ENCODE data around the gene PCNA. TPM values are rescaled to one million over a fixed set of nuclear protein-coding genes. Genes with fewer than 3 reads are reported as not detected.

The PCNA gene
- total and polyA plus RNA-seq, 10 of the 15 experiments (the other 5 are each of a cell fraction or from before 2014, with no cell fraction given): 389 to 694 (median 540) TPM

DNA sequence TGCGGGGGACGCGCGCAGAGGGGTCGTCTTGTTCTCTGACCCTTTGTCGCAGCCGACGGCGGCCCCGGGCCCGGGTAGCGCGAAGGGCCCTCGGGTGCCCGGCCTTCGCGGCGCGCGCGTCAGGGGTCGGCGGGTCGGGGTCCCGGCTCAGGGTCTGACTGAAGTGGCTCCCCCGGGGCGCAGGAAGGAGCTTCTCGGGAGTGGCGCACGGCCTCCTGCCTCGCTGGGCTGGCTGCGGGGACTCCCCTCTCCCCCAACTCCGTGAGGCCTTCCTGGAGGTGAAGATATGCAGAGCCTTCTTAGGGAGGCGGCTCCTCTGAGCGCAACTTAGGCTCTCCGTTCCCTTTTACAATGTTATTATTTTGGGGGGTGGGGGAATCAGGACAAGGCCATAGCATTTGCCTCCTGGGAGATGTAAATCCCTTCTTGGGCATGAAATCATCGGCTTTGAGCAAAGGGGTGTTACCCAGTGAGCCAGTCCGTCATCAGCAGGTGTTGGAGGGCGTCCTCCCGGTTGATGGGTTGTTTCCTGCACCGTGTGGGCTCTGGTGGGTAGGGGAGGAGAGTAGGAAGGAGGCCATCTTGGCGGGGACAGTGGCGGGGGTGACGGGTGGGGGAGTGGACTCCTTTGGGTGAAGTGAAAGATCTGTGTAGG lies 7.6 kb upstream of the PCNA start (continued):
- no peak for TF ChIP-seq POU2F2 (IDR thresholded peaks at IDR 0.05; ENCODE audit: borderline replicate concordance, low read depth, low read length)
- TF ChIP-seq SMAD1 (IDR thresholded peaks at IDR 0.05; ENCODE audit: low read depth, partially characterized antibody): no peak
- TF ChIP-seq ZNF274 (IDR thresholded peaks at IDR 0.05; ENCODE audit: insufficient read depth, insufficient read length): no peak
- TF ChIP-seq, protein P1, sequence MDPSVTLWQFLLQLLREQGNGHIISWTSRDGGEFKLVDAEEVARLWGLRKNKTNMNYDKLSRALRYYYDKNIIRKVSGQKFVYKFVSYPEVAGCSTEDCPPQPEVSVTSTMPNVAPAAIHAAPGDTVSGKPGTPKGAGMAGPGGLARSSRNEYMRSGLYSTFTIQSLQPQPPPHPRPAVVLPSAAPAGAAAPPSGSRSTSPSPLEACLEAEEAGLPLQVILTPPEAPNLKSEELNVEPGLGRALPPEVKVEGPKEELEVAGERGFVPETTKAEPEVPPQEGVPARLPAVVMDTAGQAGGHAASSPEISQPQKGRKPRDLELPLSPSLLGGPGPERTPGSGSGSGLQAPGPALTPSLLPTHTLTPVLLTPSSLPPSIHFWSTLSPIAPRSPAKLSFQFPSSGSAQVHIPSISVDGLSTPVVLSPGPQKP (IDR thresholded peaks at IDR 0.05; ENCODE audit: low read depth, low read length): 0 out of 2 replicates have a peak, but pooled peaks have one; percentile 46
- no peak; the same call in 1 of the 2 replicates for TF ChIP-seq HCFC1 (IDR thresholded peaks at IDR 0.05; ENCODE audit: low read length)
- no peak for TF ChIP-seq MEF2B (IDR thresholded peaks at IDR 0.05; ENCODE audit: partially characterized antibody, poor library complexity, severe bottlenecking)
- no peak for TF ChIP-seq SIN3A (IDR thresholded peaks at IDR 0.05; ENCODE audit: low read depth, low read length)
- no peak for TF ChIP-seq NFYA (IDR thresholded peaks at IDR 0.05; ENCODE audit: borderline replicate concordance, low read depth, low read length)
- peak; percentile 6; the same call in 1 of the 2 replicates for TF ChIP-seq POLR2A (IDR thresholded peaks at IDR 0.05; ENCODE audit: low read depth, low read length)
- TF ChIP-seq BHLHE40 (IDR thresholded peaks at IDR 0.05; ENCODE audit: borderline replicate concordance in 1 of 2, low read depth in 2 of 2, low read length in 1 of 2): peak in 1 of 2 experiments; percentile 39; a peak in 1 of 4 replicates
- TF ChIP-seq MYC (IDR thresholded peaks at IDR 0.05; ENCODE audit: insufficient read depth, insufficient read length, insufficient replicate concordance, low read length, severe bottlenecking): peak; percentile 0
- TF ChIP-seq YY1 (IDR thresholded peaks at IDR 0.05; ENCODE audit: low read depth, low read length): peak; percentile 93
- TF ChIP-seq CHD2 (IDR thresholded peaks at IDR 0.05; ENCODE audit: borderline replicate concordance, low read depth, low read length): 0 out of 2 replicates have a peak, but pooled peaks have one; percentile 15
- 0 out of 2 replicates have a peak, but pooled peaks have one; percentile 34 for TF ChIP-seq TCF3 (IDR thresholded peaks at IDR 0.05; ENCODE audit: borderline replicate concordance, insufficient read depth, low read depth, low read length)
- peak; percentile 52; the same call in 1 of the 2 replicates for TF ChIP-seq CREM (IDR thresholded peaks at IDR 0.05; ENCODE audit: low read depth)
- peak; percentile 73 for TF ChIP-seq NBN (IDR thresholded peaks at IDR 0.05)
- TF ChIP-seq RB1 (IDR thresholded peaks at IDR 0.05; ENCODE audit: borderline replicate concordance): no peak
- peak; percentile 5 for TF ChIP-seq RELA (IDR thresholded peaks at IDR 0.05; ENCODE audit: borderline replicate concordance, partially characterized antibody)
- 0 out of 2 replicates have a peak, but pooled peaks have one; percentile 64 for TF ChIP-seq HDGF (IDR thresholded peaks at IDR 0.05)
- TF ChIP-seq ATF7 (IDR thresholded peaks at IDR 0.05; ENCODE audit: low read depth): peak; percentile 51
- TF ChIP-seq, protein P2, sequence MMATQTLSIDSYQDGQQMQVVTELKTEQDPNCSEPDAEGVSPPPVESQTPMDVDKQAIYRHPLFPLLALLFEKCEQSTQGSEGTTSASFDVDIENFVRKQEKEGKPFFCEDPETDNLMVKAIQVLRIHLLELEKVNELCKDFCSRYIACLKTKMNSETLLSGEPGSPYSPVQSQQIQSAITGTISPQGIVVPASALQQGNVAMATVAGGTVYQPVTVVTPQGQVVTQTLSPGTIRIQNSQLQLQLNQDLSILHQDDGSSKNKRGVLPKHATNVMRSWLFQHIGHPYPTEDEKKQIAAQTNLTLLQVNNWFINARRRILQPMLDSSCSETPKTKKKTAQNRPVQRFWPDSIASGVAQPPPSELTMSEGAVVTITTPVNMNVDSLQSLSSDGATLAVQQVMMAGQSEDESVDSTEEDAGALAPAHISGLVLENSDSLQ (IDR thresholded peaks at IDR 0.05): peak; percentile 78
- no peak for TF ChIP-seq ZZZ3 (IDR thresholded peaks at IDR 0.05; ENCODE audit: control insufficient read depth, insufficient read length, low read depth)
- TF ChIP-seq, protein P3, sequence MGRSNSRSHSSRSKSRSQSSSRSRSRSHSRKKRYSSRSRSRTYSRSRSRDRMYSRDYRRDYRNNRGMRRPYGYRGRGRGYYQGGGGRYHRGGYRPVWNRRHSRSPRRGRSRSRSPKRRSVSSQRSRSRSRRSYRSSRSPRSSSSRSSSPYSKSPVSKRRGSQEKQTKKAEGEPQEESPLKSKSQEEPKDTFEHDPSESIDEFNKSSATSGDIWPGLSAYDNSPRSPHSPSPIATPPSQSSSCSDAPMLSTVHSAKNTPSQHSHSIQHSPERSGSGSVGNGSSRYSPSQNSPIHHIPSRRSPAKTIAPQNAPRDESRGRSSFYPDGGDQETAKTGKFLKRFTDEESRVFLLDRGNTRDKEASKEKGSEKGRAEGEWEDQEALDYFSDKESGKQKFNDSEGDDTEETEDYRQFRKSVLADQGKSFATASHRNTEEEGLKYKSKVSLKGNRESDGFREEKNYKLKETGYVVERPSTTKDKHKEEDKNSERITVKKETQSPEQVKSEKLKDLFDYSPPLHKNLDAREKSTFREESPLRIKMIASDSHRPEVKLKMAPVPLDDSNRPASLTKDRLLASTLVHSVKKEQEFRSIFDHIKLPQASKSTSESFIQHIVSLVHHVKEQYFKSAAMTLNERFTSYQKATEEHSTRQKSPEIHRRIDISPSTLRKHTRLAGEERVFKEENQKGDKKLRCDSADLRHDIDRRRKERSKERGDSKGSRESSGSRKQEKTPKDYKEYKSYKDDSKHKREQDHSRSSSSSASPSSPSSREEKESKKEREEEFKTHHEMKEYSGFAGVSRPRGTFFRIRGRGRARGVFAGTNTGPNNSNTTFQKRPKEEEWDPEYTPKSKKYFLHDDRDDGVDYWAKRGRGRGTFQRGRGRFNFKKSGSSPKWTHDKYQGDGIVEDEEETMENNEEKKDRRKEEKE (IDR thresholded peaks at IDR 0.05): 0 out of 2 replicates have a peak, but pooled peaks have one; percentile 52
- TF ChIP-seq KLF5 (IDR thresholded peaks at IDR 0.05; ENCODE audit: partially characterized antibody): peak; percentile 17
- TF ChIP-seq, protein P4, sequence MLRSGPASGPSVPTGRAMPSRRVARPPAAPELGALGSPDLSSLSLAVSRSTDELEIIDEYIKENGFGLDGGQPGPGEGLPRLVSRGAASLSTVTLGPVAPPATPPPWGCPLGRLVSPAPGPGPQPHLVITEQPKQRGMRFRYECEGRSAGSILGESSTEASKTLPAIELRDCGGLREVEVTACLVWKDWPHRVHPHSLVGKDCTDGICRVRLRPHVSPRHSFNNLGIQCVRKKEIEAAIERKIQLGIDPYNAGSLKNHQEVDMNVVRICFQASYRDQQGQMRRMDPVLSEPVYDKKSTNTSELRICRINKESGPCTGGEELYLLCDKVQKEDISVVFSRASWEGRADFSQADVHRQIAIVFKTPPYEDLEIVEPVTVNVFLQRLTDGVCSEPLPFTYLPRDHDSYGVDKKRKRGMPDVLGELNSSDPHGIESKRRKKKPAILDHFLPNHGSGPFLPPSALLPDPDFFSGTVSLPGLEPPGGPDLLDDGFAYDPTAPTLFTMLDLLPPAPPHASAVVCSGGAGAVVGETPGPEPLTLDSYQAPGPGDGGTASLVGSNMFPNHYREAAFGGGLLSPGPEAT (IDR thresholded peaks at IDR 0.05; ENCODE audit: low read depth): peak; percentile 43; the same call in 1 of the 2 replicates
